Measurements from ENCODE around the gene ASGR1.

DNA sequence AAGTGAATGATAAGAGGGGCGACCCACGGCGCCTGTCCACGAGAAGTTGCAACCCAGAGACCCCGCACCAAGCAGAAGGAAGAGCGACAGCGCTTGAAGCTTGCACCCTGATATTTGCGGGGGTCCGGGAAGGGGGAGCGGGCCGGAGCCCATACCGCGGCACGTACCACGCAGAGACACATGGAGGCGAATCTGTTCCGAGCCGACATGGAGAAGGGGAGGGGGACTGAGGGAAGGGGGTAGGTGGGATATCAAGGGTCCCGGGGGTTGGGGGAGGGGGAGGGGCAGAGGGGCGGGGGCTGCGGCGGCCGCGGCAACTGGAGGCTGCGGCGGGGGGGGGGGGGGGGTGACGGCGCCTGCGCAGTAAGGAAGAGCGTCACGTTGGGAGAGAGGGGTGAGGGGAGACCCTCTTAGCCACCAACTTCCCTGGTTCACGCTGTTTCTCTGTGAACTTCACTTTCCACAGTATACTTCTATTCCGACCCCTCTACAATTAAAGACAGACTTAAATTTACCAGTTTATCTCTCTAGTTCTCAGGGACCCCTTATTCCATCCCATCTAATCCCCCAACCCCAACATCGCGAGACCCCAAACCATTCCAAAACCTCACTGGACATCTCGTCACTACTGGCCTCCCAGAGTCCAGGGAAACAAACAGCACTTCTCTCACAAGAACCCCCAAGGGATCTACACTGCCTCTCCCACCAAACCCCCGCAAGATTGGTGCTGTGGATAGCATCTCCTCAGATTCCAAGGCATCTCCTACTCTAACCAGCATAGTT is 32.5 kb upstream of the ASGR1 start:
- no peak for TF ChIP-seq CTCF (conservative IDR thresholded peaks at IDR 0.05; ENCODE audit: low read length)
- no peak for TF ChIP-seq EZH2phosphoT487 (IDR thresholded peaks at IDR 0.05; ENCODE audit: borderline replicate concordance)

All from Loucy (cell line).